Epithelial cell of esophagus (primary cell): ENCODE results near the gene KCNMA1.

ENCODE experiments used
- DNase-seq: peaks from one replicate; pipeline ENCODE4 v3.0.0; 2010; ENCODE audit warnings: low read depth
- H3K4me3 ChIP-seq: 2 replicates; pipeline ENCODE4 v1.5.1; 2011; ENCODE audit warnings: mild to moderate bottlenecking, low read length, control low read depth
- CTCF ChIP-seq: IDR thresholded peaks from 2 replicates; pipeline ENCODE4 v1.5.1; 2011; ENCODE audit warnings: low read depth, mild to moderate bottlenecking, low read length, control low read depth, inconsistent platforms; ENCODE audit not compliant: insufficient read depth; ENCODE audit errors: missing control alignments

Gene KCNMA1

GRCh38 chr10:77377678-77378352, 259.8 kb downstream of the KCNMA1 start:
- no peak overlapping the region for H3K4me3 ChIP-seq
- no peak for DNase-seq
- peak; percentile 29 for TF ChIP-seq CTCF

DNA sequence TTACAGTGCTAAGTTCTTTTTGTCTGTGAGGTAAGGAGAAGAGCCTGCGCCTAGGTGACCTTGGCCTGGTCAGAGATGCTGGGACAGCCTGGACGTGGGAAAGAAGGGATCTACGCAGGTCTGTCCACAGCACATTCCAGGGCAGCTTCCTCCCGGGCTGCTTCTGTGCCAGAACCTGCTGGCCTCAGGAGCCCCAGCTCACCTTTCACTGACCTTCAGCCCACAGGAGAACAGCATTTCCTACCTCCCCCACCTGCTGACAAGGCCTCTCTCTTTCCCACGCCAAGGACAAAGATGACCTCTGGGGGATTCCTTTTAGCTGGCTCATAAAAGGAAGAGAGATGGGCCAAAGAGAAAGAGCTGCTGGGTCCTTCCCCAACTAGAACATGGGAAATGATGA, 260.6 kb downstream of the KCNMA1 start:
- no peak for TF ChIP-seq CTCF
- H3K4me3 ChIP-seq: no peak overlapping the region
- no peak for DNase-seq

DNA sequence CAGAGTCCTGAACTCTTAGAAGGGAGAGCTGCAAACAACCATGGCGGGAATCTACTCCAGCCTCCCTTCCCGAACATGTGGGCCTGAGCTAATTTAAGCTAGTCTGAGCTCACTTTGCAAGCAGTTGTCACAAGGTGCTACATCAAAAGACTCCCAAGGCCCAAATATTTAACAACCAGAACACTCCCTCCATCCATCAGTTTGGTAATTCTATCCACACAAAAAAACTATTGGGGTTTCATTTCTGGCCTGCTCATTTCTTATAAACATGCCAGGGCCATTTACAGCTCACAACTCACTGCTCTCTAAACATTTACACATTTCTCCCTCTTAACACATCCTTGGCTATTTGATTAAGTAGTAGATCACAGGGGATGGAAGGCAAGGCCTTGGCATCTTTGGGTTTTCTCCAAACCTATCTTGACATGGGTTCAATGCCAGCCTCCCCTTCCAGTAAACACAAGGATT, 263.4 kb downstream of the KCNMA1 start:
- TF ChIP-seq CTCF: no peak
- no peak for DNase-seq
- H3K4me3 ChIP-seq: no peak overlapping the region

- no peak for DNase-seq
- TF ChIP-seq CTCF: no peak
- H3K4me3 ChIP-seq: no peak overlapping the region
Observed at GRCh38 chr10:77371848-77372799, 265.5 kb downstream of the KCNMA1 start.

GRCh38 chr10:77371421-77371820, 266.2 kb downstream of the KCNMA1 start:
- H3K4me3 ChIP-seq: no peak overlapping the region
- TF ChIP-seq CTCF: no peak
- no peak for DNase-seq

DNA sequence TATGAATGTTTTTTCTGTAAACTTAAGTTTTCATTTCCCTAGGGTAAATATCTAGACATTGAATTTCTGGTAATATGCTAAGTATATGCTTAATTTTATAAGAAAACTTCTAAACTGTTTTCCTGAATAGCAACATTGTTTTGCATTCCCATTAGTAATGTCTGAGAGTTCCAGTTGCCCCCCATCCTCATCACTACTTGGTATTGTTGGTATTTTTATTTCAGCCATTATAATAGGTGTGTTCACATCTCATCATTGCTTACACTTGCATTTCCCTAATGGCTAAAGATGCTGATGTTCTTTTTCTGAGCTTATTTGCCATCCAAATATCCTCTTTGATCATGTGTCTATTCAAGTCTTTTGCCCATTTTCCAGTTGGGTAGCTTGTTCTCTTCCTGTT, 269.6 kb downstream of the KCNMA1 start:
- DNase-seq: no peak
- no peak for TF ChIP-seq CTCF
- H3K4me3 ChIP-seq: no peak overlapping the region
